ENCODE data around the gene YPEL1.
"Not testable (repeated sequence)": the region's sequence is repeated elsewhere in the genome, so short reads cannot be mapped to it uniquely, and the experiment has no call there.

YPEL1 gene

GRCh38 chr22:21754523-21754922 lies 18.9 kb upstream of the YPEL1 start:
- in situ Hi-C loops (cut with HindIII; ENCODE audit: low sequenced_read_pairs): no loop called here

- in situ Hi-C loops (cut with HindIII; ENCODE audit: low sequenced_read_pairs): no loop called here
These were observed 17.9 kb upstream of the YPEL1 start for GRCh38 chr22:21753374-21754111.

GRCh38 chr22:21752276-21752675 lies 16.7 kb upstream of the YPEL1 start:
- in situ Hi-C loops (cut with HindIII; ENCODE audit: low sequenced_read_pairs): no loop called here

- in situ Hi-C loops (cut with HindIII; ENCODE audit: low sequenced_read_pairs): no loop called here
These were observed 10.4 kb upstream of the YPEL1 start for GRCh38 chr22:21745948-21746347.

- in situ Hi-C loops (cut with HindIII; ENCODE audit: low sequenced_read_pairs): not testable (repeated sequence)
These were observed 9.3 kb upstream of the YPEL1 start for GRCh38 chr22:21744917-21745316.

GRCh38 chr22:21741790-21742189 lies 6.2 kb upstream of the YPEL1 start:
- in situ Hi-C loops (cut with HindIII; ENCODE audit: low sequenced_read_pairs): no loop called here

GRCh38 chr22:21741059-21741458 lies 5.5 kb upstream of the YPEL1 start:
- in situ Hi-C loops (cut with HindIII; ENCODE audit: low sequenced_read_pairs): no loop called here

- in situ Hi-C loops (cut with HindIII; ENCODE audit: low sequenced_read_pairs): no loop called here
These were observed 4.3 kb upstream of the YPEL1 start for GRCh38 chr22:21739828-21740377.

GRCh38 chr22:21738966-21739365 lies 3.4 kb upstream of the YPEL1 start:
- in situ Hi-C loops (cut with HindIII; ENCODE audit: low sequenced_read_pairs): no loop called here

GRCh38 chr22:21738081-21738480 lies 2.5 kb upstream of the YPEL1 start:
- in situ Hi-C loops (cut with HindIII; ENCODE audit: low sequenced_read_pairs): no loop called here

GRCh38 chr22:21736948-21737347 lies 1.4 kb upstream of the YPEL1 start:
- in situ Hi-C loops (cut with HindIII; ENCODE audit: low sequenced_read_pairs): no loop called here

GRCh38 chr22:21736084-21736642 lies 569 bp upstream of the YPEL1 start:
- in situ Hi-C loops (cut with HindIII; ENCODE audit: low sequenced_read_pairs): no loop called here

- in situ Hi-C loops (cut with HindIII; ENCODE audit: low sequenced_read_pairs): no loop called here
These were observed 924 bp downstream of the YPEL1 start for GRCh38 chr22:21734540-21735199.

GRCh38 chr22:21731503-21731902 lies 4.1 kb downstream of the YPEL1 start:
- in situ Hi-C loops (cut with HindIII; ENCODE audit: low sequenced_read_pairs): no loop called here

- in situ Hi-C loops (cut with HindIII; ENCODE audit: low sequenced_read_pairs): no loop called here
These were observed 4.9 kb downstream of the YPEL1 start for GRCh38 chr22:21730535-21731308.

- in situ Hi-C loops (cut with HindIII; ENCODE audit: low sequenced_read_pairs): not testable (repeated sequence)
These were observed 6.4 kb downstream of the YPEL1 start for GRCh38 chr22:21729184-21729583.

GRCh38 chr22:21728270-21728669 lies 7.3 kb downstream of the YPEL1 start:
- in situ Hi-C loops (cut with HindIII; ENCODE audit: low sequenced_read_pairs): no loop called here

GRCh38 chr22:21727768-21728167 lies 7.8 kb downstream of the YPEL1 start:
- in situ Hi-C loops (cut with HindIII; ENCODE audit: low sequenced_read_pairs): no loop called here

GRCh38 chr22:21727159-21727558 lies 8.4 kb downstream of the YPEL1 start:
- in situ Hi-C loops (cut with HindIII; ENCODE audit: low sequenced_read_pairs): no loop called here

GRCh38 chr22:21726650-21727049 lies 8.9 kb downstream of the YPEL1 start:
- in situ Hi-C loops (cut with HindIII; ENCODE audit: low sequenced_read_pairs): no loop called here

GRCh38 chr22:21725956-21726649 lies 9.5 kb downstream of the YPEL1 start:
- in situ Hi-C loops (cut with HindIII; ENCODE audit: low sequenced_read_pairs): no loop called here

Data from DLD1 (cell line).